K562 (cell line): ENCODE results near the gene HES6. TPM values are rescaled to one million over a fixed set of nuclear protein-coding genes. Genes with fewer than 3 reads are reported as not detected.

Source experiments
- AFF4 ChIP-seq: sonication (generic); formaldehyde crosslinking; IDR thresholded peaks from 2 replicates; pipeline ENCODE4 v1.8.0; 2023; ENCODE audit warnings: mild to moderate bottlenecking, missing genetic modification reagents
- CHD1 ChIP-seq: fragments of 200-600 bp; sonication (generic); IDR thresholded peaks from one replicate; pipeline ENCODE4 v1.6.1; 2012; ENCODE audit warnings: mild to moderate bottlenecking, moderate library complexity, low read length, inconsistent platforms
- COPS2 ChIP-seq: fragments of 450-650 bp; conservative IDR thresholded peaks from 2 replicates; pipeline ENCODE4 v1.6.1; 2016; ENCODE audit warnings: mild to moderate bottlenecking, moderate library complexity
- FIP1L1 ChIP-seq: fragments of 200-400 bp; formaldehyde crosslinking; IDR thresholded peaks from 2 replicates; pipeline ENCODE4 v1.6.1; 2018; ENCODE audit warnings: mild to moderate bottlenecking, low read depth, low read length; ENCODE audit not compliant: poor library complexity, severe bottlenecking
- MAZ ChIP-seq, 2 experiments: fragments of 450-650 bp in 1 of 2; sonication (generic) in 1 of 2; formaldehyde crosslinking; IDR thresholded peaks in 1 of 2; conservative IDR thresholded peaks in 1 of 2; 2 replicates each; pipeline versions ENCODE4 v1.4.0 to v1.5.0; 2020; ENCODE audit warnings: mild to moderate bottlenecking in 1 of 2, missing genetic modification reagents in 1 of 2
- NFIX ChIP-seq: fragments of 250-450 bp; sonication (Bioruptor Pico); IDR thresholded peaks from 2 replicates; pipeline ENCODE4 v1.4.0; 2020; ENCODE audit warnings: low read depth, mild to moderate bottlenecking, moderate library complexity
- POLR3G ChIP-seq: IDR thresholded peaks from 2 replicates; pipeline ENCODE4 v1.6.1; 2011; ENCODE audit not compliant: insufficient read length, insufficient replicate concordance; ENCODE audit errors: extremely low read depth
- RBM22 ChIP-seq: fragments of 200-400 bp; formaldehyde crosslinking; IDR thresholded peaks from 2 replicates; pipeline ENCODE4 v1.6.1; 2018; ENCODE audit warnings: low read length, low read depth; ENCODE audit not compliant: poor library complexity, severe bottlenecking
- RFX1 ChIP-seq: fragments of 450-650 bp; IDR thresholded peaks from 2 replicates; pipeline ENCODE4 v1.6.1; 2016; ENCODE audit warnings: mild to moderate bottlenecking, moderate library complexity
- TCF3 ChIP-seq: sonication (generic); formaldehyde crosslinking; IDR thresholded peaks from 2 replicates; pipeline ENCODE4 v1.4.0; 2020; ENCODE audit warnings: mild to moderate bottlenecking, missing genetic modification reagents
- TCF7 ChIP-seq: sonication (generic); IDR thresholded peaks from 2 replicates; pipeline ENCODE4 v1.6.1; 2016; ENCODE audit warnings: antibody characterized with exemption, borderline replicate concordance
- YY1 ChIP-seq, 3 experiments: IDR thresholded peaks; 2 replicates each; pipeline ENCODE4 v1.6.1; 2011; ENCODE audit warnings: low read length in 2 of 3, mild to moderate bottlenecking in 2 of 3, moderate library complexity in 2 of 3, borderline replicate concordance in 1 of 3, control low read depth in 1 of 3, low read depth in 1 of 3; ENCODE audit not compliant: insufficient read depth in 3 of 3, insufficient replicate concordance in 2 of 3, control insufficient read depth in 1 of 3, insufficient read length in 1 of 3; ENCODE audit errors: extremely low read depth in 1 of 3
- ZBTB34 ChIP-seq: fragments of 250-450 bp; sonication (Bioruptor Pico); IDR thresholded peaks from 2 replicates; pipeline ENCODE4 v1.8.0; 2021; ENCODE audit warnings: mild to moderate bottlenecking, moderate library complexity
- ZNF12 ChIP-seq: sonication (generic); formaldehyde crosslinking; IDR thresholded peaks from 2 replicates; pipeline ENCODE4 v1.4.0; 2020; ENCODE audit warnings: mild to moderate bottlenecking, missing genetic modification reagents
- ZNF263 ChIP-seq: sonication (generic); formaldehyde crosslinking; IDR thresholded peaks from 2 replicates; pipeline ENCODE4 v1.8.0; 2022; ENCODE audit warnings: mild to moderate bottlenecking, missing genetic modification reagents, borderline replicate concordance
- ZNF354B ChIP-seq: fragments of 250-450 bp; sonication (Bioruptor Pico); IDR thresholded peaks from 2 replicates; pipeline ENCODE4 v1.4.0; 2020
- ZNF609 ChIP-seq: sonication (generic); formaldehyde crosslinking; IDR thresholded peaks from 2 replicates; pipeline ENCODE4 v1.8.1; 2023; ENCODE audit warnings: missing genetic modification reagents, mild to moderate bottlenecking, borderline replicate concordance
- polyA plus RNA-seq, 8 experiments: library from polyadenylated mRNA; depleted of rRNA in 4 of 8; stranded (reverse) in 5 of 8; unstranded in 3 of 8; fragments of >200 nt; fragmentation: Nextera tagmentation in 2 of 8; fragmentation: Illumina TruSeq in 1 of 8; extraction: Ambion mirVana in 2 of 8; extraction: Trizol in 1 of 8; gene quantifications; 2 replicates each; pipeline versions ENCODE4 v1.2.1 to v1.2.3, GENCODE V29; 2011 to 2014; ENCODE audit warnings: inconsistent platforms in 1 of 8, missing spikeins in 1 of 8
- total RNA-seq, 7 experiments: library from RNA; depleted of rRNA in 6 of 7; stranded (reverse); fragments of >200 nt in 6 of 7; fragmentation: Illumina TruSeq in 2 of 7; extraction: Trizol in 2 of 7; gene quantifications; 2 replicates each; pipeline versions ENCODE4 v1.2.1 to v1.2.3, GENCODE V29; 2011 to 2021; ENCODE audit warnings: low replicate concordance in 1 of 7

HES6 gene
- total and polyA plus RNA-seq, 9 of the 15 experiments (the other 6 are each of a cell fraction or from before 2014, with no cell fraction given): 6.2 to 133 (median 29.2) TPM

GRCh38 chr2:238231251-238231793 is 8.5 kb downstream of the HES6 start (continued):
- TF ChIP-seq ZBTB34 (no peak), TCF7 (no peak), YY1 (IDR thresholded peaks at IDR 0.05; ENCODE audit: borderline replicate concordance in 1 of 3, control insufficient read depth in 1 of 3, extremely low read depth in 1 of 3, insufficient read depth in 3 of 3, insufficient read length in 1 of 3, insufficient replicate concordance in 2 of 3, low read depth in 1 of 3, low read length in 2 of 3) (no peak), FIP1L1 (no peak), POLR3G (no peak), ZNF263 (peak; percentile 42; the same call in 1 of the 2 replicates), ZNF354B (CRISPR knock-in tag) (no peak), CHD1 (no peak), MAZ (CRISPR knock-in tag; conservative IDR thresholded peaks at IDR 0.05 in 1 of 2, IDR thresholded peaks at IDR 0.05 in 1 of 2) (peak; percentile 30 to 47; a peak in 1 of 4 replicates), ZNF12 (CRISPR knock-in tag) (no peak), NFIX (no peak), AFF4 (CRISPR knock-in tag) (0 out of 2 replicates have a peak, but pooled peaks have one; percentile 61), COPS2 (no peak), RBM22 (no peak), TCF3 (CRISPR knock-in tag) (no peak), ZNF609 (no peak), RFX1 (no peak)
